ENCODE data around the gene NPM3. TPM values are rescaled to one million over a fixed set of nuclear protein-coding genes. Genes with fewer than 3 reads are reported as not detected.

NPM3 gene
- total RNA-seq, 6 experiments from 2014 or later: 4.7 to 31.8 (median 8.6) TPM

DNA sequence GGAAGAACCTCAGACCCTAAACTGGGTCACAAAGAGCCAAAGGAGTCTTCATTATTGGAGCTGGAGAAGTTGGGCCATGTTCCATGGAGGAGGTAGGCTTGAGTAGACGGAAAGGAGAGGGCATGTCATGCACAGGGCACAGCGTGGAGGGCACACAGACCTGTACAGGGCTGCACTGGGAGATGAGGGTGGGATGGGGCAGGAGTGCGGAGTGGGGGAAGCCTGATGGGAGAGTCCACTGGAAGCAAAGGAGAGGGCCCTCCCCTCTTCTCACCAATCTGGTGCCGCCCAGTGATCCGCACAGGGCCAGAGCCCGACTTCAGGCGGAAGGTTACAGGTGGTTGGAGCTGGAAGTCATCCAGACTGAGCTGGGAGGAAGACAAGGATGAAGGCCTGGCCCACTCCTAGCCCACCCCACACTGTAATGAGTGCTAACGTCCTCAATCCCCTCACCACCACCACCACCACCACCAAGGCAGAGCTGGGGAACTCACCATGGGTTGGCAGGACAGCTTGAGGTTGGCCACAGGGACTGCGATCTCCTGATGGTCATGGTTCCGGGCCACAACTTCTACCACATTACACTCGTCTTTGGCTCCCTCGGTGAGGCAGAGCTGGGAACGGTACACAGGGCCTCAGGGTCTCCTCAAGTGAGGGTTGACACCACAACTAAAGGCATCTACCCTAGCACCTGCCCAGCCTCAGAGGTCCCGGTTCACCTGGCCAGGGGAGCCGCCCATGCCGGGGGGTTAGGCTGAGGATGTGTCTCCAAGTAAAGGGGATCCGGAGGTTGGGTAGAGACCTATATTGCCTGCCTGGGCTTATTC lies 1.0 kb downstream of the NPM3 start:
- ATAC-seq: no peak

GRCh38 chr10:101781655-101781983 lies 1.6 kb downstream of the NPM3 start:
- Histone ChIP-seq H3K9me3 (no peaks in the 10 kb centered on the region), H3K36me3 (peaks cover 0 to 16% (median 9%) of the 10 kb centered on the region in 4 donors), H3K4me3 (no peak overlapping the region), H3K27ac (no peak overlapping the region), H3K27me3 (no peaks in the 10 kb centered on the region), H3K4me1 (peaks cover 0 to 26% (median 9%) of the 10 kb centered on the region in 4 donors)
- no peak for TF ChIP-seq CTCF (IDR thresholded peaks at IDR 0.05)
- TF ChIP-seq POLR2A (IDR thresholded peaks at IDR 0.05): no peak
- DNase-seq: no peak
- ATAC-seq: no peak
- intact Hi-C loops (cut with DNase I): no loop called here
- WGBS (ENCODE audit: insufficient coverage, low coverage, low lambda C conversion rate, missing lambda C conversion rate): 68% methylated on average over 6 of the region's 7 CpGs

More for the DNA sequence above, 1.0 kb downstream of the NPM3 start:
- intact Hi-C loops (cut with DNase I): no loop called here
- DNase-seq: no peak
- no peaks in the 10 kb centered on the region for H3K9me3 ChIP-seq
- WGBS (ENCODE audit: insufficient coverage, low coverage, low lambda C conversion rate, missing lambda C conversion rate): 25% methylated on average over 7 of the region's 17 CpGs
- no peak for TF ChIP-seq CTCF (IDR thresholded peaks at IDR 0.05)
- TF ChIP-seq POLR2A (IDR thresholded peaks at IDR 0.05): no peak
- peaks cover 0 to 22% (median 12%) of the 10 kb centered on the region in 4 donors for H3K36me3 ChIP-seq
- H3K27me3 ChIP-seq: no peaks in the 10 kb centered on the region
- peak overlapping the region in 2 of 3 donors; percentile 55 to 64 for H3K4me3 ChIP-seq
- H3K4me1 ChIP-seq: peaks cover 0 to 26% (median 9%) of the 10 kb centered on the region in 4 donors
- H3K27ac ChIP-seq: no peak overlapping the region

GRCh38 chr10:101780818-101781654 lies 2.2 kb downstream of the NPM3 start:
- DNase-seq (peak in 2 of 3 donors; percentile 55 to 65), ATAC-seq (peak; percentile 63 to 70 (median 67))
- intact Hi-C loops (cut with DNase I): no loop called here
- WGBS (ENCODE audit: insufficient coverage, low coverage, low lambda C conversion rate, missing lambda C conversion rate): 15% methylated on average over 5 of the region's 14 CpGs
- peaks cover 0 to 10% (median 6%) of the 10 kb centered on the region in 4 donors for H3K36me3 ChIP-seq
- H3K27ac ChIP-seq: no peak overlapping the region
- TF ChIP-seq CTCF (IDR thresholded peaks at IDR 0.05) (peak; percentile 83 to 96 (median 92)), POLR2A (IDR thresholded peaks at IDR 0.05) (no peak)
- no peaks in the 10 kb centered on the region for H3K27me3 ChIP-seq
- H3K4me3 ChIP-seq: no peak overlapping the region
- H3K4me1 ChIP-seq: peaks cover 0 to 26% (median 9%) of the 10 kb centered on the region in 4 donors
- H3K9me3 ChIP-seq: no peaks in the 10 kb centered on the region

GRCh38 chr10:101780187-101780817 lies 2.9 kb downstream of the NPM3 start:
- WGBS (ENCODE audit: insufficient coverage, low coverage, low lambda C conversion rate, missing lambda C conversion rate): 45% methylated on average over 4 of the region's 17 CpGs
- H3K9me3 ChIP-seq: no peaks in the 10 kb centered on the region
- H3K27me3 ChIP-seq: peaks cover 0 to 2% of the 10 kb centered on the region in 2 donors
- TF ChIP-seq CTCF (IDR thresholded peaks at IDR 0.05) (no peak), POLR2A (IDR thresholded peaks at IDR 0.05) (no peak)
- H3K36me3 ChIP-seq: peaks cover 0 to 4% (median 0%) of the 10 kb centered on the region in 4 donors
- H3K27ac ChIP-seq: no peak overlapping the region
- H3K4me3 ChIP-seq: peak overlapping the region; percentile 24 to 40 (median 38)
- intact Hi-C loops (cut with DNase I): no loop called here
- ATAC-seq: no peak
- DNase-seq: no peak
- H3K4me1 ChIP-seq: peaks cover 0 to 29% (median 9%) of the 10 kb centered on the region in 4 donors
